HepG2 (cell line): ENCODE results near the gene TMEM258. TPM values are rescaled to one million over a fixed set of nuclear protein-coding genes. Genes with fewer than 3 reads are reported as not detected.
A peak's percentile ranks its signal among the peaks of the same experiment; 100 is the strongest.

Experiments
- ATF1 ChIP-seq: IDR thresholded peaks from 2 replicates; pipeline ENCODE4 v1.6.1; 2016; ENCODE audit warnings: mild to moderate bottlenecking, control low read depth
- BATF2 ChIP-seq: sonication (generic); formaldehyde crosslinking; IDR thresholded peaks from 2 replicates; pipeline ENCODE4 v1.8.0; 2022; ENCODE audit warnings: mild to moderate bottlenecking, missing genetic modification reagents, moderate library complexity
- FOXC1 ChIP-seq: sonication (generic); formaldehyde crosslinking; IDR thresholded peaks from 2 replicates; pipeline ENCODE4 v1.8.0; 2022; ENCODE audit warnings: mild to moderate bottlenecking, missing genetic modification reagents, borderline replicate concordance
- HMGXB4 ChIP-seq, 2 experiments: sonication (generic) in 1 of 2; formaldehyde crosslinking in 1 of 2; IDR thresholded peaks; 2 replicates each; pipeline versions ENCODE4 v1.4.0 to v1.6.1; 2018 to 2020; ENCODE audit warnings: missing genetic modification reagents in 2 of 2, borderline replicate concordance in 1 of 2, low read depth in 1 of 2, mild to moderate bottlenecking in 1 of 2, missing biosample characterization in 1 of 2
- HOXA9 ChIP-seq: sonication (generic); formaldehyde crosslinking; IDR thresholded peaks from 2 replicates; pipeline ENCODE4 v1.8.1; 2022; ENCODE audit warnings: missing genetic modification reagents, mild to moderate bottlenecking, moderate library complexity, borderline replicate concordance
- HOXD1 ChIP-seq: sonication (generic); formaldehyde crosslinking; IDR thresholded peaks from 2 replicates; pipeline ENCODE4 v1.5.0; 2020; ENCODE audit warnings: missing genetic modification reagents
- JUND ChIP-seq: sonication (generic); formaldehyde crosslinking; IDR thresholded peaks from 2 replicates; pipeline ENCODE4 v1.8.0; 2022; ENCODE audit warnings: mild to moderate bottlenecking, missing genetic modification reagents
- KMT2A ChIP-seq: sonication (generic); formaldehyde crosslinking; IDR thresholded peaks from 2 replicates; pipeline ENCODE4 v1.4.0; 2020; ENCODE audit warnings: missing genetic modification reagents
- PCBP1 ChIP-seq: fragments of 200-400 bp; formaldehyde crosslinking; IDR thresholded peaks from 2 replicates; pipeline ENCODE4 v1.6.1; 2017; ENCODE audit warnings: mild to moderate bottlenecking, low read depth, low read length, borderline replicate concordance
- SKIL ChIP-seq: sonication (generic); formaldehyde crosslinking; IDR thresholded peaks from 2 replicates; pipeline ENCODE4 v1.8.0; 2022; ENCODE audit warnings: missing genetic modification reagents, mild to moderate bottlenecking, moderate library complexity, borderline replicate concordance
- STAT5B ChIP-seq: sonication (generic); formaldehyde crosslinking; IDR thresholded peaks from 2 replicates; pipeline ENCODE4 v1.4.0; 2020; ENCODE audit warnings: missing genetic modification reagents
- ZBTB7A ChIP-seq: sonication (generic); formaldehyde crosslinking; IDR thresholded peaks from 2 replicates; pipeline ENCODE4 v1.8.0; 2022; ENCODE audit warnings: mild to moderate bottlenecking, missing genetic modification reagents
- ZFP90 ChIP-seq: sonication (generic); formaldehyde crosslinking; IDR thresholded peaks from 2 replicates; pipeline ENCODE4 v1.8.0; 2022; ENCODE audit warnings: missing genetic modification reagents, mild to moderate bottlenecking, inconsistent platforms, borderline replicate concordance
- ZFX ChIP-seq: sonication (generic); formaldehyde crosslinking; IDR thresholded peaks from 2 replicates; pipeline ENCODE4 v1.4.0; 2020; ENCODE audit warnings: mild to moderate bottlenecking, low read depth, missing genetic modification reagents, moderate library complexity
- ZNF234 ChIP-seq: sonication (generic); formaldehyde crosslinking; conservative IDR thresholded peaks from 2 replicates; pipeline ENCODE4 v1.5.1; 2020; ENCODE audit warnings: mild to moderate bottlenecking, missing genetic modification reagents
- ZNF30 ChIP-seq: sonication (generic); formaldehyde crosslinking; IDR thresholded peaks from 2 replicates; pipeline ENCODE4 v1.5.0; 2020; ENCODE audit warnings: mild to moderate bottlenecking, missing genetic modification reagents
- ZNF333 ChIP-seq: sonication (generic); formaldehyde crosslinking; IDR thresholded peaks from 2 replicates; pipeline ENCODE4 v1.4.0; 2020; ENCODE audit warnings: mild to moderate bottlenecking, missing genetic modification reagents, borderline replicate concordance
- ZNF362 ChIP-seq: sonication (generic); formaldehyde crosslinking; IDR thresholded peaks from 2 replicates; pipeline ENCODE4 v1.4.0; 2020; ENCODE audit warnings: missing genetic modification reagents, mild to moderate bottlenecking, borderline replicate concordance
- ZNF614 ChIP-seq: IDR thresholded peaks from 2 replicates; pipeline ENCODE4 v1.6.1; 2018; ENCODE audit warnings: missing biosample characterization, missing genetic modification reagents, inconsistent platforms, borderline replicate concordance
- ZNF703 ChIP-seq: sonication (generic); formaldehyde crosslinking; IDR thresholded peaks from 2 replicates; pipeline ENCODE4 v1.5.1; 2020; ENCODE audit warnings: missing genetic modification reagents, mild to moderate bottlenecking, moderate library complexity, borderline replicate concordance
- ZNF737 ChIP-seq: sonication (generic); formaldehyde crosslinking; IDR thresholded peaks from 2 replicates; pipeline ENCODE4 v1.5.0; 2020; ENCODE audit warnings: missing genetic modification reagents, mild to moderate bottlenecking, borderline replicate concordance
- polyA plus RNA-seq, 8 experiments: library from polyadenylated mRNA; depleted of rRNA in 3 of 8; stranded (reverse) in 7 of 8; unstranded in 1 of 8; fragments of >200 nt; fragmentation: Illumina TruSeq in 4 of 8; extraction: Trizol in 4 of 8; gene quantifications; 2 replicates each; pipeline versions ENCODE4 v1.2.1 to v1.2.3, GENCODE V29; 2011 to 2016; ENCODE audit warnings: low read depth in 4 of 8, missing spikeins in 1 of 8, mixed read lengths in 1 of 8; ENCODE audit not compliant: insufficient read depth in 1 of 8
- total RNA-seq, 5 experiments: library from RNA; depleted of rRNA; stranded (reverse); fragments of >200 nt; fragmentation: Illumina TruSeq; extraction: Trizol; gene quantifications; 2 replicates each; pipeline ENCODE4 v1.2.3, GENCODE V29; 2016; ENCODE audit warnings: low read depth in 1 of 5

The TMEM258 gene
- total and polyA plus RNA-seq, 2 of the 13 experiments (the other 11 are each of a cell fraction or from before 2014, with no cell fraction given): 175 to 424 TPM

- TF ChIP-seq ZNF333 (CRISPR knock-in tag) (0 out of 2 replicates have a peak, but pooled peaks have one; percentile 81), ZFX (CRISPR knock-in tag) (peak; percentile 63), HOXA9 (CRISPR knock-in tag) (0 out of 2 replicates have a peak, but pooled peaks have one; percentile 46), HMGXB4 (CRISPR knock-in tag; IDR thresholded peaks at IDR 0.05; ENCODE audit: borderline replicate concordance in 1 of 2, low read depth in 1 of 2) (0 out of 4 replicates have a peak, but pooled peaks of 1 of the 2 experiments have one; percentile 44), ZBTB7A (no peak), ATF1 (CRISPR knock-in tag) (no peak), ZNF614 (CRISPR knock-in tag) (peak; percentile 41; the same call in 1 of the 2 replicates), ZNF737 (CRISPR knock-in tag) (no peak), KMT2A (CRISPR knock-in tag) (0 out of 2 replicates have a peak, but pooled peaks have one; percentile 4), PCBP1 (0 out of 2 replicates have a peak, but pooled peaks have one; percentile 32), HOXD1 (CRISPR knock-in tag) (peak; percentile 59; the same call in 1 of the 2 replicates), BATF2 (CRISPR knock-in tag) (peak; percentile 30), ZNF703 (CRISPR knock-in tag) (no peak), SKIL (CRISPR knock-in tag) (peak; percentile 24; the same call in 1 of the 2 replicates), JUND (CRISPR knock-in tag) (0 out of 2 replicates have a peak, but pooled peaks have one; percentile 15), FOXC1 (CRISPR knock-in tag) (0 out of 2 replicates have a peak, but pooled peaks have one; percentile 51), ZFP90 (CRISPR knock-in tag) (0 out of 2 replicates have a peak, but pooled peaks have one; percentile 1), ZNF234 (CRISPR knock-in tag) (peak; percentile 28; the same call in 1 of the 2 replicates), ZNF362 (no peak), ZNF30 (CRISPR knock-in tag) (peak; percentile 92; the same call in 1 of the 2 replicates), STAT5B (CRISPR knock-in tag) (no peak; the same call in 1 of the 2 replicates)
These were observed 23.7 kb upstream of the TMEM258 start (continued) for GRCh38 chr11:61815790-61816735.
